GM20000 (cell line): ENCODE results near the gene HES3.
"Not testable (repeated sequence)": the region's sequence is repeated elsewhere in the genome, so short reads cannot be mapped to it uniquely, and the experiment has no call there.

Experiments used
- DNase-seq: peaks from one replicate; pipeline ENCODE4 v3.0.0; 2012; ENCODE audit warnings: low spot score
- TF ChIP-seq, protein P1 (sequence below): IDR thresholded peaks from 2 replicates; pipeline ENCODE4 v1.5.1; 2012; ENCODE audit warnings: mild to moderate bottlenecking, control low read depth; ENCODE audit errors: extremely low read depth, missing control alignments

Gene HES3

DNA sequence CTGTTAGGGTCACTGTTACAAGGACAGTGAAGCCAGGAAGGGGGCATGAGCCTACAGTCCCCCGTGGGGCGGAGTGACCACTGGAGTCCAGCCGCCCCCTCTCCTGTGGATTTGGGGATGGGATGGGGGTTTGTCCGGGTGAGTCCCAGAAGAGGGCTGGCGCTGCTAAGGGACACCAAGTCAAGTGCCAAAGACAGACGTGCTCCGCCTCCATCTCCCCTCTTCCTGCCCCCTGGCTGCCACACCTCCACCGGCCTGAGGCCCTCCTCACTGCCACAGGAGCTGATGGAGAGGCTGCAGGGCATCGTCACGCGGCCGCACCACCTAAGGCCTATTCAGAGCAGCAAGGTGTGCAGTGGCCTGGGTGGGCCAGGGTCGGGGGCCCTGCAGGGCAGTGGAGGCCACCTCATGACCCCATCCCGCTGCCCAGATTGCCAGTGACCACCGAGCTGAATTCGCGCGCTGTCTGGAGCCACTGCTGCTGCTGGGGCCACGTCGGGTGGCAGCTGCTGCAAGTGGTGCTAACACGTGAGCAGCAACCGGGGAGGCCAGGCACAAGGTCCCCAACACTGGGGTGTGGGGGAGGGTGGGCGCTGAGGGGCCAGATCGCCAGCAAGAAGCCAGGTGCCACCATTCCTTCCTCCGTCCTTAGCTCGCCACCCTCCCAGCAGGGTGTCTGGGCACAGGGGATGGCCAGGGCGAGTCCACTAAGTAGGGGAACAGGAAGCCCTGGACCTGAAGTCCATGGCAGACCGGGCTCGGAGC is 33.2 kb upstream of the HES3 start:
- TF ChIP-seq, protein P1, sequence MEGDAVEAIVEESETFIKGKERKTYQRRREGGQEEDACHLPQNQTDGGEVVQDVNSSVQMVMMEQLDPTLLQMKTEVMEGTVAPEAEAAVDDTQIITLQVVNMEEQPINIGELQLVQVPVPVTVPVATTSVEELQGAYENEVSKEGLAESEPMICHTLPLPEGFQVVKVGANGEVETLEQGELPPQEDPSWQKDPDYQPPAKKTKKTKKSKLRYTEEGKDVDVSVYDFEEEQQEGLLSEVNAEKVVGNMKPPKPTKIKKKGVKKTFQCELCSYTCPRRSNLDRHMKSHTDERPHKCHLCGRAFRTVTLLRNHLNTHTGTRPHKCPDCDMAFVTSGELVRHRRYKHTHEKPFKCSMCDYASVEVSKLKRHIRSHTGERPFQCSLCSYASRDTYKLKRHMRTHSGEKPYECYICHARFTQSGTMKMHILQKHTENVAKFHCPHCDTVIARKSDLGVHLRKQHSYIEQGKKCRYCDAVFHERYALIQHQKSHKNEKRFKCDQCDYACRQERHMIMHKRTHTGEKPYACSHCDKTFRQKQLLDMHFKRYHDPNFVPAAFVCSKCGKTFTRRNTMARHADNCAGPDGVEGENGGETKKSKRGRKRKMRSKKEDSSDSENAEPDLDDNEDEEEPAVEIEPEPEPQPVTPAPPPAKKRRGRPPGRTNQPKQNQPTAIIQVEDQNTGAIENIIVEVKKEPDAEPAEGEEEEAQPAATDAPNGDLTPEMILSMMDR: no peak
- no peak for DNase-seq

DNA sequence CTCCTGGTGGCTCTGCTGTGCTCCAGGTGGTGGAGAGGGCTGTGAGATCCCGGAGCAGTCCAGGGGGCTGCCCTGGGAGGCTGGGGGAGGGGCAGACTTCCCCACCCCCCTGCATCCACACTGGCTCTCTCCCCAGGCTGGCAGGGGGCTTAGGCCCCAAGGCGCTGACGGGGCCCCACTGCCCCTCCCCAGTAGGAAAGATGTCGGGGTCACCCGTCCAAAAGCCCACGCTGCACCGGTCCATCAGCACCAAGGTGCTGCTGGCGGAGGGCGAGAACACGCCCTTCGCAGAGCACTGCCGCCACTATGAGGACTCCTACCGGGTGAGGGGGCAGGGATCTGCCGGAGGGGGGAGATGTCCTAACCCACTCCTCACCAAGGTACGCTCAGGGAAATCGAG is 32.2 kb upstream of the HES3 start:
- no peak for DNase-seq
- TF ChIP-seq, protein P1: no peak

DNA sequence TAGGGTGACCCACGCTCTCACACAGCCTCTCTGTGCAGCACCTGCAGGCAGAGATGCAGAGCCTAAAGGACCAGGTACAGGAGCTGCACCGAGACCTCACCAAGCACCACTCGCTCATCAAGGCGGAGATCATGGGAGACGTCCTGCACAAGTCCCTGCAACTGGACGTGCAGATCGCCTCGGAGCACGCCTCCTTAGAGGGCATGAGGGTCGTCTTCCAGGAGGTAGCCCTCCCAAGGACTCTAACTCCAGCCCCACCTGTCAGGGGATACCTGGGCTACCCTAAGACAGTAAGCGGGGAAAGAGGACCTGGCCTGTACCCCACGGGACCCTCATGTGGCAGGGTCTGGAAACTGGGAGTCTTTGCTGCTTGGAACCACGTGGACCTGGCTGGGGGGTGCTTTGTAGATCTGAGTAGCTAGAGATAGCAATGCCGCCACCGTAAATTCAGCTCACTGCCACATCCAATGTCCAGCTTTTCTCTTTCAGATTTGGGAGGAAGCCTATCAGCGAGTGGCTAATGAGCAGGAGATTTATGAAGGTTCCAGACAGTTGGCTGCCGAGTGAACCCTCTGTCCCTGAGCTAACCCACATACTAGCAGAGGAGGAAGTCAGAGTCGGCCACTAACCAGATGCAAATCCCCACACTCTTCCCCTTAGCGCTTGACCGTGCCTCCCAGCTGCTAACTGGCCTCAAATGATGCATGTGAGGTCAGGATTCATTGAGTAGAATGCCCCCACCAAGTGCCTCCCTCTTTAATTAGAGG is 31.6 kb upstream of the HES3 start:
- DNase-seq: peak; percentile 61
- TF ChIP-seq, protein P1: no peak

DNA sequence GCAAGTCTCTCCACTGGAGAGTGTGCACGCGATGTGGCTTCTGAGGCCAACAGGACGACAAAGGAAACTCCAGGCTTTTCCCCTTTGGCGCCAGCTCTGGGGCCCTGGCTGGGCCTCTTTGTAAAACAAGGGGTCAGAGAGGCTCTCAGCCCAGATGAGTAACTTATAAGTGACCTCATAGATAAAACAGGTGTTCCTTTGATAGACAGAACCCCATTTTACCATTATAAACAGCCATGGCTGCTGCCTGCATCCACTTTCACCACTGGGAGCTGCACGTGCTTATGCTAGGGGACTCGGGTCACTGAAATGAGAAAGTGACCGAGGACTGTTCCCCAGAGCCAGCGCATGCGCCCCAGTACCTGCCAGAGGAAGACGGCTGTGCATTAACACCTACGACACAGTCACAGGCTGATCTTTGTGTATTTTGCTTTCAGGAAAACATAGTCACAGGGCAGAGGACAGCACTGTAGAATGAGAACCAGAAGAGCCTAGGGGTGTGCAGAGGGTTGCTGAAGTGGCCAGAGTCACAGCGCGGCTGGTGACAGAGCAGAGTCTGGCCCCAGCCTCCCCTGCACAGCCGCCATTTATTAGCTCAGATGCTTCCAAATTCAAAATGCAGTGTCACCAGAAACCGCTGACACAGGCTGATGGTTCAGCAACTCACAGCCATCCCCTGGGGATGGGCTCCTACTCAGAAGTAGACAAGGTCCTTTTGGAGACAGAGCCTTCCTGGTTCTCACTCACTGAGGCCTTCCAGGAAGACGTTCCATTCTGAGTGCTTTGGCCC is 25.4 kb upstream of the HES3 start:
- no peak for DNase-seq
- TF ChIP-seq, protein P1: no peak

DNA sequence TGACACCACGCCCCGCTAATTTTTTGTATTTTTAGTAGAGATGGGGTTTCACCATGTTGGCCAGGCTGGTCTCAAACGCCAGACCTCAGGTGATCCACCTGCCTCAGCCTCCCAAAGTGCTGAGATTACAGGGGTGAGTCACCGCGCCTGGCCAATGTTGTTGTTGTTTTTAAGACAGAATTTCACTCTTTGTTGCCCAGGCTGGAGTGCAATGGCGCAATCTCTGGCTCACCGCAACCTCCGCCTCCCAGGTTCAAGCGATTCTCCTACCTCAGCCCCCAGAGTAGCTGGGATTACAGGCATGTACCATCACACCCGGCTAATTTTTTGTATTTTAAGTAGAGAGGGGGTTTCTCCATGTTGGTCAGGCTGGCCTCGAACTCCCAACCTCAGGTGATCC is 24.3 kb upstream of the HES3 start:
- DNase-seq: not testable (repeated sequence)

DNA sequence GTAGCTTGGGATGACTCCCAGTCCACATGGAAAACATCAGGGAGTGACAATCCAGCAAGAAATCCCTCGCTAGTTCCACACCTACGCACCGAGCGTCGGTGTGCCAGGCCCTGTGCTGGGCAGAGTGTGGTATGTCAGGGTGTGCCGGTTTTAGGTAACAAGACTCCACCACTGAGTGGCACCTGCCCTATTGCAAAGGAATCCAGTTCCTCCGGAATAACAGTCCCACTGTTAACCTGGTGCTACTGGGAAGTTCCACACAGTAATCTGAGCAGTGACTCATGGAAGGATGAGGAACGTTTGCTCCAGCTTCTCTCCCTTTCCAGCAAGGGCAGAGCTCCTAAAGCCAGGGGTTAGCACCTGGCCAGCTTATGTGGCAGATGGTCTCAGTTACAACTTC is 23.7 kb upstream of the HES3 start:
- no peak for DNase-seq
- TF ChIP-seq, protein P1: no peak

DNA sequence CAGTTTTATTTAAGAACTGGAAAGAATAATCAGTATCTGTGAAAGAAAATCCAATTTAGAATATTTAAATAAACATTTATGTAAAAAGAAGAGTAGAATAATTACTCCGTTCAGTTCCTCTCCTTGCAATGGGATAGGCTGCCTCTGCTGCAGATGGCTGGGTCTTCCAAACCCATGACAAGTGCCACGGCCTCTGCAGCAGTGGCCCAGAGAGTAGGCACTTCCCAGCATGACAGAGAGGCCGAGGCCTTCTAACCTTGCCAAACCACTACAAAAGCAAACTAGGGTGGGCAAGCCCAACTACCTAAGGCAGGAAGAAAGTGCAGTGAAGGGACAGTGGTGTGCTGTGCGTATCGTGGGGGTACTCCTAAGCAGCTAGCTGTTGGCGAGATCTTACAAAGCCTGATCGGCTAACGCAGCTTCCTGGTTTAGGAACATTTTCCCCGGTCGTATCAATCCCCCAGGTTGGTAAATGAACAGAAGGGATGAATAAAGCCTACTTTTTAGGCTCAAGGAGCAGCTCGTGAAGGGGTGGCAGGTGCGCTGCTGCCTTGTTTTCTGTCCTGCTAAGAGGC is 22.7 kb upstream of the HES3 start:
- no peak for DNase-seq
- TF ChIP-seq, protein P1: no peak
